Measurements from ENCODE around the gene MTAP.

MTAP gene

GRCh38 chr9:21966140-21966851 is 163.9 kb downstream of the MTAP start:
- Histone ChIP-seq H4K20me1 (ENCODE audit: insufficient read depth, low read length) (no peaks in the 10 kb centered on the region), H3K4me2 (ENCODE audit: low read length) (no peak overlapping the region), H3K9ac (ENCODE audit: low read length) (no peak overlapping the region), H3K9me3 (ENCODE audit: insufficient read depth, low read length) (no peaks in the 10 kb centered on the region), H3K27ac (ENCODE audit: low read length) (no peak overlapping the region), H3K4me1 (ENCODE audit: low read length) (no peaks in the 10 kb centered on the region), H3K27me3 (ENCODE audit: low read depth, low read length) (no peaks in the 10 kb centered on the region), H3K36me3 (replicated peaks; ENCODE audit: low read depth, low read length) (no peaks in the 10 kb centered on the region), H3K4me3 (ENCODE audit: low read length) (no peak overlapping the region), H2AFZ (ENCODE audit: low read depth, low read length) (no peak overlapping the region), H3K79me2 (ENCODE audit: low read length) (no peaks in the 10 kb centered on the region)
- no peak for TF ChIP-seq CTCF (IDR thresholded peaks at IDR 0.05; ENCODE audit: low read depth, low read length)
- no peak for TF ChIP-seq EZH2phosphoT487 (IDR thresholded peaks at IDR 0.05; ENCODE audit: low read depth)

GRCh38 chr9:21967169-21967568 is 164.7 kb downstream of the MTAP start:
- no peak overlapping the region for H3K27ac ChIP-seq (ENCODE audit: low read length)
- no peak overlapping the region for H3K4me2 ChIP-seq (ENCODE audit: low read length)
- no peaks in the 10 kb centered on the region for H3K27me3 ChIP-seq (ENCODE audit: low read depth, low read length)
- TF ChIP-seq EZH2phosphoT487 (IDR thresholded peaks at IDR 0.05; ENCODE audit: low read depth): no peak
- no peaks in the 10 kb centered on the region for H3K4me1 ChIP-seq (ENCODE audit: low read length)
- no peaks in the 10 kb centered on the region for H3K36me3 ChIP-seq (replicated peaks; ENCODE audit: low read depth, low read length)
- no peaks in the 10 kb centered on the region for H3K79me2 ChIP-seq (ENCODE audit: low read length)
- H2AFZ ChIP-seq (ENCODE audit: low read depth, low read length): no peak overlapping the region
- no peak overlapping the region for H3K4me3 ChIP-seq (ENCODE audit: low read length)
- H3K9ac ChIP-seq (ENCODE audit: low read length): no peak overlapping the region
- H4K20me1 ChIP-seq (ENCODE audit: insufficient read depth, low read length): no peaks in the 10 kb centered on the region
- no peaks in the 10 kb centered on the region for H3K9me3 ChIP-seq (ENCODE audit: insufficient read depth, low read length)

DNA sequence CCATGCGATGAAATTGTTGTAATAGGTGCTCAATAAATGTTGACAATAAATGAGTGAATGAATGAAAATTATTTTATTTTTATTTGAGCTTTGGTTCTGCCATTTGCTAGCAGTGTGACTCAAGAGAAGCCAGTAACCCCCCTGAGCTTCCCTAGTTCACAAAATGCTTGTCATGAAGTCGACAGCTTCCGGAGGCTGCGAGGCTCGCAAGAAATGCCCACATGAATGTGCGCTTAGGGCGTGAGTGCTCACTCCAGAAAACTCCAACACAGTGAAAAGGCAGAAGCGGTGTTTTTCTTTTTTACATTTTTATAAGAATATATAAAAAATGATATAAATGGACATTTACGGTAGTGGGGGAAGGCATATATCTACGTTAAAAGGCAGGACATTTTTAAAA is 165.3 kb downstream of the MTAP start:
- H3K36me3 ChIP-seq (replicated peaks; ENCODE audit: low read depth, low read length): no peaks in the 10 kb centered on the region

DNA sequence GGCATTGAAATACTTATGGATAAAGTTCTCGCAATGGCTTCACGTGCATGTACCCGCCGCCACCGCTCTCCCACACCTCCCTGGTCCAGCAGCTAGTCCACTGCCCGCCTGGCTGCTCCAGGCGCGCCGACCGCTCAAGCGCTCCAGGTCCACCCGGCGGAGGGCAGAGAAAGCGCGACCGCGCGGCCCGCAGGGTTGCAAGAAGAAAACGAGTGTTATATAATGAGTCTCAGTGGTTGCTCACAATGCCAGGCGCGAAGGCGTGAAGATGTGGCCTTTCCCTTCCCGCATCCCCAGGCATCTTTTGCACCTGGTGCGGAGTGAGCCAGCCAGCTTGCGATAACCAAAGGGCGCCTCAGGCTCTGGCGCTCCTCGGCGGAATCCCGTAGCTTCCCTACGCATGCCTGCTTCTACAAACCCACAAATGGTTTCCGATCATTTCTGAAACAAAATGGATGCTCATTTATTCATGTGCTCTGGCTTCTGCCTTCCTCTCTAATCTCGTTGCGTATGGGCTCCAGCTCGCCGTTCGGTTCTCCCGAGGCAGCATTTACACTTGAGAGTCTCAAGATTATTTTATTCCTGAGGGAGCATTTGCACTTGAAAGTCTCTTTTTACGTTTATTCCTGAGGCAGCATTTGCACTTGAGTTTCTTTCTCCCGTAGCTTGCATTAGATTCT is 166.0 kb downstream of the MTAP start:
- Histone ChIP-seq H3K27ac (ENCODE audit: low read length) (no peak overlapping the region), H3K9me3 (ENCODE audit: insufficient read depth, low read length) (no peaks in the 10 kb centered on the region), H4K20me1 (ENCODE audit: insufficient read depth, low read length) (no peaks in the 10 kb centered on the region), H3K9ac (ENCODE audit: low read length) (no peak overlapping the region), H3K79me2 (ENCODE audit: low read length) (no peaks in the 10 kb centered on the region), H3K27me3 (ENCODE audit: low read depth, low read length) (no peaks in the 10 kb centered on the region), H3K4me2 (ENCODE audit: low read length) (no peak overlapping the region), H3K4me1 (ENCODE audit: low read length) (no peaks in the 10 kb centered on the region), H3K4me3 (ENCODE audit: low read length) (no peak overlapping the region), H3K36me3 (replicated peaks; ENCODE audit: low read depth, low read length) (no peaks in the 10 kb centered on the region), H2AFZ (ENCODE audit: low read depth, low read length) (no peak overlapping the region)
- no peak for TF ChIP-seq EZH2phosphoT487 (IDR thresholded peaks at IDR 0.05; ENCODE audit: low read depth)
- TF ChIP-seq CTCF (IDR thresholded peaks at IDR 0.05; ENCODE audit: low read depth, low read length): no peak

More for the DNA sequence above, 165.3 kb downstream of the MTAP start:
- no peak overlapping the region for H3K9ac ChIP-seq (ENCODE audit: low read length)
- H3K27me3 ChIP-seq (ENCODE audit: low read depth, low read length): no peaks in the 10 kb centered on the region
- TF ChIP-seq EZH2phosphoT487 (IDR thresholded peaks at IDR 0.05; ENCODE audit: low read depth) (no peak), CTCF (IDR thresholded peaks at IDR 0.05; ENCODE audit: low read depth, low read length) (no peak)
- H3K27ac ChIP-seq (ENCODE audit: low read length): no peak overlapping the region
- no peaks in the 10 kb centered on the region for H3K79me2 ChIP-seq (ENCODE audit: low read length)
- no peaks in the 10 kb centered on the region for H3K9me3 ChIP-seq (ENCODE audit: insufficient read depth, low read length)
- no peak overlapping the region for H3K4me3 ChIP-seq (ENCODE audit: low read length)
- no peak overlapping the region for H2AFZ ChIP-seq (ENCODE audit: low read depth, low read length)
- H3K4me2 ChIP-seq (ENCODE audit: low read length): no peak overlapping the region
- no peaks in the 10 kb centered on the region for H4K20me1 ChIP-seq (ENCODE audit: insufficient read depth, low read length)
- no peaks in the 10 kb centered on the region for H3K4me1 ChIP-seq (ENCODE audit: low read length)
